B cell (primary cell): ENCODE results near the gene CTIF. TPM values are rescaled to one million over a fixed set of nuclear protein-coding genes. Genes with fewer than 3 reads are reported as not detected.

ENCODE experiments used
- ATAC-seq: fragments of 200-7000 bp; cut with Tn5 transposase; one replicate; pipeline ENCODE4 v1.10.0; 2021; ENCODE audit warnings: low read depth, mild to moderate bottlenecking, moderate number of reproducible peaks, moderate library complexity
- CTCF ChIA-PET: fragments of 350-600 bp; sonication (Branson Sonifier 250); formaldehyde crosslinking; loops from one replicate; lab custom pipeline; 2021; ENCODE audit warnings: antibody characterized with exemption, inconsistent platforms; lab: Charles Lee
- POLR2A ChIA-PET: fragments of 350-600 bp; sonication (Branson Sonifier 250); formaldehyde crosslinking; loops from one replicate; lab custom pipeline; 2021; ENCODE audit warnings: antibody characterized with exemption; lab: Charles Lee
- DNase-seq: peaks from one replicate; pipeline ENCODE4 v3.0.0; 2013
- H2AFZ ChIP-seq: 2 replicates; pipeline ENCODE4 v1.6.1; 2012; ENCODE audit warnings: mild to moderate bottlenecking, low read depth, low read length; ENCODE audit not compliant: insufficient read depth, poor library complexity, severe bottlenecking
- H3K27ac ChIP-seq, 2 donors: 1 replicate in 1 of 2; 2 replicates in 1 of 2; pipeline ENCODE4 v1.5.1; 2012 to 2013; ENCODE audit warnings: low read length in 2 of 2, mild to moderate bottlenecking in 2 of 2, moderate library complexity in 1 of 2
- H3K27me3 ChIP-seq, 4 experiments: fragments of 200-600 bp in 1 of 4; sonication (generic) in 1 of 4; replicated peaks in 1 of 4; 1 replicate in 2 of 4; 2 replicates in 2 of 4; pipeline versions ENCODE4 v1.6.1 to v1.7.0; 2013 to 2016; ENCODE audit warnings: low read length in 3 of 4, mild to moderate bottlenecking in 2 of 4, mixed read lengths in 1 of 4, moderate library complexity in 1 of 4; ENCODE audit not compliant: insufficient read depth in 4 of 4, control insufficient read depth in 3 of 4; ENCODE audit errors: control extremely low read depth in 1 of 4
- H3K36me3 ChIP-seq, 2 experiments: replicated peaks in 1 of 2; 1 replicate in 1 of 2; 2 replicates in 1 of 2; pipeline versions ENCODE4 v1.6.1 to v1.7.1; 2013; ENCODE audit warnings: low read length in 1 of 2; ENCODE audit not compliant: insufficient read depth in 2 of 2, control insufficient read depth in 1 of 2; ENCODE audit errors: control extremely low read depth in 1 of 2, extremely low read depth in 1 of 2
- H3K4me1 ChIP-seq, 2 donors: fragments of 200-600 bp in 1 of 2; sonication (generic) in 1 of 2; 1 replicate in 1 of 2; 2 replicates in 1 of 2; pipeline versions ENCODE4 v1.5.1 to v1.6.1; 2013 to 2017; ENCODE audit warnings: low read length in 2 of 2; ENCODE audit not compliant: control insufficient read depth in 2 of 2, insufficient read depth in 2 of 2
- H3K4me2 ChIP-seq: replicated peaks from 2 replicates; pipeline ENCODE3; 2012; ENCODE audit warnings: mild to moderate bottlenecking, low read depth, low read length; ENCODE audit not compliant: poor library complexity, severe bottlenecking
- H3K4me3 ChIP-seq, 5 experiments: fragments of 200-600 bp in 1 of 5; sonication (generic) in 1 of 5; 1 replicate in 3 of 5; 2 replicates in 2 of 5; pipeline versions ENCODE4 v1.5.1 to v1.7.0; 2011 to 2016; ENCODE audit warnings: low read length in 4 of 5, mild to moderate bottlenecking in 4 of 5, low read depth in 2 of 5, control low read depth in 1 of 5, moderate library complexity in 1 of 5; ENCODE audit not compliant: insufficient read depth in 1 of 5; ENCODE audit errors: control extremely low read depth in 1 of 5, extremely low read depth in 1 of 5
- H3K79me2 ChIP-seq: fragments of 200-600 bp; sonication (generic); one replicate; pipeline ENCODE4 v1.6.0; 2016; ENCODE audit warnings: low read length; ENCODE audit not compliant: control insufficient read depth, insufficient read depth
- H3K9ac ChIP-seq: fragments of 200-600 bp; sonication (generic); 2 replicates; pipeline ENCODE4 v1.6.1; 2017; ENCODE audit warnings: mild to moderate bottlenecking, low read length, moderate library complexity
- H3K9me3 ChIP-seq, 3 donors: one replicate each; pipeline versions ENCODE4 v1.6.1 to v1.7.1; 2013; ENCODE audit warnings: low read length in 2 of 3; ENCODE audit not compliant: control insufficient read depth in 2 of 3, insufficient read depth in 1 of 3; ENCODE audit errors: control extremely low read depth in 1 of 3
- H4K20me1 ChIP-seq: 2 replicates; pipeline ENCODE4 v1.6.0; 2012; ENCODE audit warnings: mild to moderate bottlenecking, low read length; ENCODE audit not compliant: insufficient read depth, control insufficient read depth, poor library complexity, severe bottlenecking
- H3K27ac Mint-ChIP-seq: one replicate; pipeline ENCODE4 v1.8.0; 2021; ENCODE audit warnings: mixed read lengths
- H3K27me3 Mint-ChIP-seq: one replicate; pipeline ENCODE4 v1.8.0; 2021; ENCODE audit warnings: mixed read lengths
- H3K4me1 Mint-ChIP-seq: one replicate; pipeline ENCODE4 v1.8.0; 2021; ENCODE audit warnings: mixed read lengths
- H3K4me3 Mint-ChIP-seq: one replicate; pipeline ENCODE4 v1.8.0; 2021; ENCODE audit warnings: mixed read lengths
- H3K9me3 Mint-ChIP-seq: one replicate; pipeline ENCODE4 v1.8.0; 2022; ENCODE audit warnings: mixed read lengths; ENCODE audit not compliant: insufficient read depth
- CTCF ChIP-seq: fragments of 200-600 bp; IDR thresholded peaks from one replicate; pipeline ENCODE4 v1.8.0; 2022; ENCODE audit warnings: antibody characterized with exemption, mild to moderate bottlenecking
- EZH2 ChIP-seq: IDR thresholded peaks from 2 replicates; pipeline ENCODE4 v1.6.1; 2012; ENCODE audit warnings: borderline replicate concordance, low read depth, mild to moderate bottlenecking, moderate library complexity, low read length; ENCODE audit not compliant: insufficient read depth, poor library complexity, severe bottlenecking
- WGBS: methylation state at CpG from one replicate; pipeline ENCODE4 v1.1.5; 2013; ENCODE audit warnings: missing lambda C conversion rate; ENCODE audit not compliant: insufficient coverage; 5-methylcytosine and 5-hydroxymethylcytosine counted together
- intact Hi-C: fragments of 100-400 bp; cut with micrococcal nuclease; formaldehyde crosslinking; loops from one replicate; pipeline ENCODE4 v1.10.0; 2022
- polyA plus RNA-seq: library from polyadenylated mRNA; depleted of rRNA; stranded (reverse); fragments of >200 nt; gene quantifications from 2 replicates; pipeline ENCODE4 v1.2.3, GENCODE V29; 2012
- total RNA-seq, 2 donors: library from RNA; stranded (reverse); fragments of 120-200 nt in 1 of 2; gene quantifications; 1 replicate in 1 of 2; 2 replicates in 1 of 2; pipeline versions ENCODE4 v1.2.3 to v1.2.4, GENCODE V29; 2013 to 2022

CTIF gene
- total and polyA plus RNA-seq, 2 donors (not counting 1 experiment from before 2014, with no cell fraction given) = 3.6 to 16.2 TPM

- no peak for TF ChIP-seq CTCF
- no peak for TF ChIP-seq EZH2
- no peaks in the 10 kb centered on the region for H3K4me1 Mint-ChIP-seq
- no peak for DNase-seq
- H3K9ac ChIP-seq = no peak overlapping the region
- intact Hi-C loops = no loop called here
- no peak overlapping the region for H3K27ac Mint-ChIP-seq
- H3K9me3 ChIP-seq = peaks cover 0 to 5% (median 4%) of the 10 kb centered on the region in 3 donors
- no peak overlapping the region for H3K27ac ChIP-seq
- no peaks in the 10 kb centered on the region for H3K36me3 ChIP-seq
- no peaks in the 10 kb centered on the region for H3K27me3 Mint-ChIP-seq
- H3K4me3 ChIP-seq = no peak overlapping the region
- ATAC-seq = no peak
- 88% methylated on average over 1 of the region's 2 CpGs for WGBS
- peaks cover 6% of the 10 kb centered on the region for H3K9me3 Mint-ChIP-seq
- no peak overlapping the region for H3K4me3 Mint-ChIP-seq
- H3K4me1 ChIP-seq = no peaks in the 10 kb centered on the region
- no peaks in the 10 kb centered on the region for H4K20me1 ChIP-seq
- CTCF ChIA-PET = no interaction called here
- H3K27me3 ChIP-seq = no peaks in the 10 kb centered on the region
- no peak overlapping the region for H3K4me2 ChIP-seq
- no peak overlapping the region for H2AFZ ChIP-seq
- POLR2A ChIA-PET = no interaction called here
- no peaks in the 10 kb centered on the region for H3K79me2 ChIP-seq
Observed at GRCh38 chr18:48558248-48558647, 19.4 kb downstream of the CTIF start.

- POLR2A ChIA-PET = no interaction called here
- Mint-ChIP-seq H3K9me3 (peaks cover 6% of the 10 kb centered on the region), H3K27ac (no peak overlapping the region), H3K4me1 (no peaks in the 10 kb centered on the region), H3K27me3 (no peaks in the 10 kb centered on the region), H3K4me3 (no peak overlapping the region)
- Histone ChIP-seq H2AFZ (no peak overlapping the region), H3K27me3 (no peaks in the 10 kb centered on the region), H3K36me3 (no peaks in the 10 kb centered on the region), H3K4me3 (no peak overlapping the region), H3K9ac (no peak overlapping the region), H3K79me2 (no peaks in the 10 kb centered on the region), H3K4me1 (no peaks in the 10 kb centered on the region), H3K9me3 (peaks cover 0 to 5% (median 4%) of the 10 kb centered on the region in 3 donors), H3K4me2 (no peak overlapping the region), H3K27ac (no peak overlapping the region), H4K20me1 (no peaks in the 10 kb centered on the region)
- TF ChIP-seq EZH2 (no peak), CTCF (no peak)
- intact Hi-C loops = no loop called here
- CTCF ChIA-PET = no interaction called here
- no peak for DNase-seq
- 96% methylated on average over 3 of the region's 7 CpGs for WGBS
- ATAC-seq = no peak
Observed at GRCh38 chr18:48560491-48560890, 21.7 kb downstream of the CTIF start.
